ENCODE data around the gene MRPL55.

The MRPL55 gene

DNA sequence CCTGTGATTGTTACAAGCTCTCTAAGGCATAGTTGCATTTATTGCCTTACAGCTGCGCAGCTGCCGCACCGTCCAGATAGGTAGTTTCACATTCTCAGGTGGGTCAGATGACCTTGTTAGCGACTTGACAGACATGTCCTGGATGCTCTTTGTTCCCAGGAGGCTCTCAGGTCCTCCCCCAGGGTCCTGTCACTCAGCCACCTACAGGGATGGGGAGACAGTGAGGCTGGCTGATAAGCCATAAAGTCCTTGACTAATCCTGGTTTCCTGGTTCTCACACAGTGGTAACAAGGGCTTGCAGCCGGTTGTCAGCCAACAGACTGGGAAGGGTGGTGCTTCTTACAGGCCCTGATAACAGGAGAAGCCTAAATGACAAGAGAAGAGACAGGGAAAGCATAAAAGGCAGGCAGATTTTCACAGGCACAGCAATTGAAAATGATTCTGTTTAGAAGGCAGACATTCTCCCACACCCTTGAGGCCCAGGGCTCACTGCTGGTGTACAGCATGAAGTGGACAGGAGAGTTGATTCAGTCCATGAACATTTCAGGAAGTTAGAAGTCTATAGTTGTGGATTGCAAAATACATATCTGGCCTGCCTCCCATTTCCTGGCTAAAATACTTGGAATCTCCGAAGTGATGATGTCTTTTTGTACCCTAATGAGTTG lies 23.7 kb downstream of the MRPL55 start:
- no peak overlapping the region; the same call in 1 of the 2 replicates for H3K4me3 ChIP-seq (ENCODE audit: low read length)
- TF ChIP-seq ZNF274 (IDR thresholded peaks at IDR 0.05; ENCODE audit: low read depth, low read length) = no peak

- TF ChIP-seq ZNF274 (IDR thresholded peaks at IDR 0.05; ENCODE audit: low read depth, low read length) = no peak
- H3K4me3 ChIP-seq (ENCODE audit: low read length) = peak overlapping the region; percentile 66
Measured at GRCh38 chr1:228084797-228085196, 24.3 kb downstream of the MRPL55 start.

GRCh38 chr1:228084325-228084724 lies 24.8 kb downstream of the MRPL55 start:
- H3K4me3 ChIP-seq (ENCODE audit: low read length) = peak overlapping the region; percentile 66
- no peak for TF ChIP-seq ZNF274 (IDR thresholded peaks at IDR 0.05; ENCODE audit: low read depth, low read length)

DNA sequence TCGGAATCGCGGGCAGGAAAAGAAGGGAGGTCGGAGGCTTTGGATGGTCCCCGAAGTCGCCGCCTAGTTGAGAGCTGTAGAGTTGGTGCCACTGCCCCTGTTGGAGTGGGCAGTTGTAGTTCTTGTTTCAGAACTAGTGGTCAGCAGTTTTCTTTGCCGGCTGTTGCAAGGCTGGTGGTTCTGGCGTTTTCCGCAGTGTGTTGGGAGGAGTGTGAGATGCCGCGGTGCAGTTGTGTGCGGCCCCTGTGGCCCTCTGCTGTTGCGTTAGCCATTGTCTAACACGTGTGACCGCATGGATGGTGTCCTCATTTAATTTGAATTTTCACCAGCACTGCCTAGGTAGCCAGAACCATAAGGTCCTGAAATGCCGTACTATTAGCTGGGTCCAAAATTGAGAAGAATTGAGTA lies 25.2 kb downstream of the MRPL55 start:
- H3K4me3 ChIP-seq (ENCODE audit: low read length) = peak overlapping the region; percentile 66
- TF ChIP-seq ZNF274 (IDR thresholded peaks at IDR 0.05; ENCODE audit: low read depth, low read length) = no peak

GRCh38 chr1:228082918-228083870 lies 25.9 kb downstream of the MRPL55 start:
- no peak for TF ChIP-seq ZNF274 (IDR thresholded peaks at IDR 0.05; ENCODE audit: low read depth, low read length)
- peak overlapping the region; percentile 66 for H3K4me3 ChIP-seq (ENCODE audit: low read length)

- TF ChIP-seq ZNF274 (IDR thresholded peaks at IDR 0.05; ENCODE audit: low read depth, low read length) = no peak
Measured at GRCh38 chr1:228082214-228082917, 26.7 kb downstream of the MRPL55 start, which contains the start of gene ARF1. TSS of gene ARF1 (plus strand) at chr1:228082708. CDS start at chr1:228097115, 14,407 bp downstream.

DNA sequence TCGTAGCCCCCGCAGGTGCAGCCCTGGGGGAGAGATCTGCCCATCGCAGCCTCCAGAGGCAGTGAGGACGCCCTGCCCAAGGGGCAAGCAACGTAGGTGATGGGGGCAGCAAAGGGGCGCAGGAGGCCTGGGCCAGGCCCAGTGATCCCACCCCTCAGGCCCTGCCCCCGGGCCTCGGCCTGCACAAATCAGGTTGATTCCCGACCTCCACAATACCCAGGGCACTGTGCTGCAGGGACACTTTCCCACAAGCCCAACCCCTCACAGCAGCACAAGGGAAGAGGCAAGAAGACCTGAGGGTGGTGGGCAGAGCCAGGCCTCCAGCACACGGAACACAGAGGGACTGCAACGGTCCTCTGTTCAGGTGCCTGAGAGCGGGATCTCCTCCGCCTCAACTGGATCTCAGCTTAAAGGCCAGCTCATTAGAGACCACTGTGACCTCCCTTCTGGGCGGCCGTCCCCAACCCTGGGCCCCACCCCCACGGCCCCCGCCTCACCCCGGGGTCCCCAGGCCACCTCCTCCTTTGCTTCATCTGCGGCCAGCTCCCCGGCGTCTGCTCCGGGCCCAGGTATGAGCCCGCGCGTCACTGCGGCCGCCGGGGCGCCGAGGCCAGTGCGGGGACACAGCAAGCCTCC lies 27.4 kb downstream of the MRPL55 start:
- TF ChIP-seq ZNF274 (IDR thresholded peaks at IDR 0.05; ENCODE audit: low read depth, low read length) = no peak
- H3K4me3 ChIP-seq (ENCODE audit: low read length) = peak overlapping the region; percentile 80

More at GRCh38 chr1:228082214-228082917, 26.7 kb downstream of the MRPL55 start, which contains the start of gene ARF1:
- peak within 1 kb of the TSS; percentile 80 for H3K4me3 ChIP-seq (ENCODE audit: low read length)

- H3K4me3 ChIP-seq (ENCODE audit: low read length) = peak overlapping the region; percentile 80
- no peak for TF ChIP-seq ZNF274 (IDR thresholded peaks at IDR 0.05; ENCODE audit: low read depth, low read length)
Measured at GRCh38 chr1:228081144-228081543, 28.0 kb downstream of the MRPL55 start.

- no peak for TF ChIP-seq ZNF274 (IDR thresholded peaks at IDR 0.05; ENCODE audit: low read depth, low read length)
- H3K4me3 ChIP-seq (ENCODE audit: low read length) = no peak overlapping the region
Measured at GRCh38 chr1:228079601-228080263, 29.4 kb downstream of the MRPL55 start.

DNA sequence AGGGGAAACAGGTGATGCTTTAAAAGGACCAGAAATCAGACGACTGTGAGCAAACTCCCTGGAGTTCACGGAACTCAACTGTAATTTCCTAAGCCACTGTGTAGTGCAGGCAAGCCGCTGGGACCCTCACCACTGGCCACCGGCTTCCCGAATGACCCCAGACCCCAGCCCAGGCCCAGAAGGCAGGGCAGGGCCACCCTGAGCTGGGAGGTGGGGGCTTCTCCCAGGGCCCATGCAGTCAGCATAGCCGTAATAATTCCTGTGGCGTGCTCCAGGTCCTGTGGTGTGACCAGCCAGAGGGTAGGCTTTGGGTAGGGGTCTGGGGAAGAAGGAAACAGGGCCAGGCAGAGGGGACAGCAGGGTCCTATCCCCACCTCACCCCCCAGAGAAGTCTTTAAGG lies 30.1 kb downstream of the MRPL55 start:
- TF ChIP-seq ZNF274 (IDR thresholded peaks at IDR 0.05; ENCODE audit: low read depth, low read length) = no peak
- no peak overlapping the region for H3K4me3 ChIP-seq (ENCODE audit: low read length)

DNA sequence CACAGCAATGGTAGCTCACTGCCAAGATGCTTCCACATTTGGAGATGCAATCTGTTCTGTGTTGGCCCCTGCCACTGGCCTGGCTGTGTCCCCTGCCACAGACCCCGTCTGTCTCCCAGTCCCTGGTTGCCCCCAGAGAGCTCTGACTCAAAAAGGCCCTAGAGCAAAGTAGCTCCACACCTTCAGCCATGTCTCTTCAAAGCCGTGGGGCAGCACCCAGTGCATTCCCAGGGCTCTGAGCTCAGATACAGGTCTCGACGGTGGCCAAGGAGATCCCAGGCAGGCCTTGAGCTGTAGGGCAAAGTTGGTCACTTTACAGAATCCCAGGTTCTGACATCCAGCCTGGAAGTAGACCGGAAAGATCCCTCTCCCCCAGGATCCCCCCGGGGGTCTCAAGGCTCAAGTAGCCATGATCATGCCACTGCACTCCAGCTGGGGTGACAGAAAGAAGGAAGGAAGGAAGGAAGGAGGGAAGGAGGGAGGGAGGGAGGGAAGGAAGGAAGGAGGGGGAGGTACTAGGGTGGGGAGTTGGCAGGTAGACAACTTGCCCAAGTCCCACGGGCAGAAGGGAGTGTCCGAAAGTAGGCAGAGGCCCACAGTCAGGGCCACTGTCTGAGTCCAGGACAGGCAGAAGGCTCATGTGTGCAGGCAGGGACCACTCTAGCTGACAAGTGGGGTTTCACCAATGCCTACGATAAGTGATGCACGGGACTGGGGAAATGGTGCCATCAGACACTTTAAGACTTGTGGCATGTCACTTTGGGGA lies 31.4 kb downstream of the MRPL55 start:
- TF ChIP-seq ZNF274 (IDR thresholded peaks at IDR 0.05; ENCODE audit: low read depth, low read length) = no peak
- H3K4me3 ChIP-seq (ENCODE audit: low read length) = no peak overlapping the region

DNA sequence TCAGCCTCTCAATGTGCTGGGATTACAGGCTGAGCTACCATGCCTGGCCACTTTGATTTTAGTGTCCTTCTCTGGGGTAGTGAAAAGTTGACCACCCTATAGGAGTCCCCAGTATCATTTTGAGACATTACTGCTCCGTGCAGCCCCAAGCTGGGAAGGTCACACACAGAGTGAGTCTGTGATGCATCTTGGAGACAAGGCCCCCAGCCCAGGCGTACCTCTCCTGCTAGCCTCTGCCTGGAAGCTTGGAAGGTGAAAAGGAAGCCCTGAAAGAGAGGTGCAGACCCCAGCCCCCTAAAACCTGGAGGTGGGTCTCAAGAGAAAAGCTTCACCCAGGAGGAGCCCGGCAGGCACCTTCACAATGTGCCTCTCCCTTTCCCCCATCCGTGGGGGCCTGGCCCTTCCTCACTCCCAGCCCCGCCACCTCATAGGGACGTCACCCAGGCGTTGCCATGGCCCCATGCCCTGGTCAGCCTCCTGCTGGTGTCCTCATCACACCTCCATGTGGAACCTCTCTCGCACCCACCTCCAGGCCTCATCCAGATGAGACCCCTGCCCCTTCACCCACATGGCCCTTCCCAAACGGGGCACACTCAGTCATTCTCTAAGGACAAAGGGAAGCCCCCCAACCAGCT lies 32.2 kb downstream of the MRPL55 start:
- no peak overlapping the region for H3K4me3 ChIP-seq (ENCODE audit: low read length)
- no peak for TF ChIP-seq ZNF274 (IDR thresholded peaks at IDR 0.05; ENCODE audit: low read depth, low read length)
